Esophagus muscularis mucosa (tissue), 4 donors: Measurements from ENCODE around the gene ASAP3. TPM values are rescaled to one million over a fixed set of nuclear protein-coding genes. Genes with fewer than 3 reads are reported as not detected.

Source experiments
- DNase-seq: peaks from one replicate; pipeline ENCODE4 v3.0.0-alpha.2; 2017; ENCODE audit errors: extremely low spot score
- H3K27ac ChIP-seq, 4 donors: fragments of 200-600 bp; sonication (generic); replicated peaks in 1 of 4; 1 replicate in 3 of 4; 2 replicates in 1 of 4; pipeline ENCODE4 v1.5.1; 2016 to 2019; ENCODE audit warnings: mild to moderate bottlenecking in 1 of 4
- H3K27me3 ChIP-seq, 4 donors: fragments of 200-600 bp; sonication (generic); one replicate each; pipeline versions ENCODE4 v1.5.1 to v1.6.0; 2016 to 2019
- H3K36me3 ChIP-seq, 4 donors: fragments of 200-600 bp; sonication (generic); one replicate each; pipeline ENCODE4 v1.5.1; 2016 to 2019
- H3K4me1 ChIP-seq, 4 donors: fragments of 200-600 bp; sonication (generic); one replicate each; pipeline ENCODE4 v1.5.1; 2016 to 2019
- H3K4me3 ChIP-seq, 4 donors: fragments of 200-600 bp; sonication (generic); 1 replicate in 2 of 4; 2 replicates in 2 of 4; pipeline ENCODE4 v1.5.1; 2016 to 2019; ENCODE audit warnings: mild to moderate bottlenecking in 4 of 4, moderate library complexity in 1 of 4
- H3K9me3 ChIP-seq, 4 donors: fragments of 200-600 bp; sonication (generic); 1 replicate in 3 of 4; 2 replicates in 1 of 4; pipeline ENCODE4 v1.5.1; 2016 to 2019
- CTCF ChIP-seq, 3 experiments: fragments of 200-600 bp in 2 of 3; fragments of 450-650 bp in 1 of 3; sonication (generic) in 2 of 3; IDR thresholded peaks; one replicate each; pipeline ENCODE4 v1.5.1; 2017 to 2019; ENCODE audit warnings: antibody characterized with exemption in 3 of 3, mild to moderate bottlenecking in 2 of 3, moderate library complexity in 1 of 3
- EP300 ChIP-seq: sonication (generic); formaldehyde crosslinking; IDR thresholded peaks from one replicate; pipeline ENCODE4 v1.6.1; 2017; ENCODE audit warnings: antibody characterized with exemption
- POLR2A ChIP-seq: fragments of 450-650 bp; IDR thresholded peaks from one replicate; pipeline ENCODE4 v1.6.1; 2017; ENCODE audit warnings: antibody characterized with exemption, moderate library complexity, mild to moderate bottlenecking, low read depth
- POLR2AphosphoS5 ChIP-seq, 2 donors: sonication (generic); formaldehyde crosslinking; IDR thresholded peaks; one replicate each; pipeline ENCODE4 v1.6.1; 2017; ENCODE audit warnings: antibody characterized with exemption in 2 of 2
- WGBS: methylation state at CpG from one replicate; pipeline ENCODE4 v1.1.5; 2018; 5-methylcytosine and 5-hydroxymethylcytosine counted together
- intact Hi-C: fragments of 100-400 bp; cut with DNase I; formaldehyde crosslinking; loops from one replicate; pipeline ENCODE4 v1.15.1; 2023
- total RNA-seq, 4 donors: library from RNA; depleted of rRNA; stranded (reverse); fragments of >200 nt; gene quantifications; one replicate each; pipeline versions ENCODE4 v1.1.0 to v1.2.1, GENCODE V29; 2016

ASAP3 gene
- total RNA-seq, 4 donors from 2014 or later, result 25.3 to 32.8 (median 27.9) TPM

GRCh38 chr1:23473037-23473800 lies 10.8 kb downstream of the ASAP3 start:
- WGBS, result 77% methylated on average over 6 of the region's 6 CpGs
- H3K4me1 ChIP-seq, result peaks cover 45 to 73% (median 61%) of the 10 kb centered on the region in 4 donors

GRCh38 chr1:23472351-23473036 lies 11.5 kb downstream of the ASAP3 start:
- Histone ChIP-seq H3K9me3 (no peaks in the 10 kb centered on the region), H3K36me3 (no peaks in the 10 kb centered on the region), H3K4me3 (no peak overlapping the region), H3K27me3 (no peaks in the 10 kb centered on the region), H3K27ac (peak overlapping the region; percentile 2 to 63 (median 20)), H3K4me1 (peaks cover 44 to 69% (median 61%) of the 10 kb centered on the region in 4 donors)
- no peak for TF ChIP-seq POLR2AphosphoS5 (IDR thresholded peaks at IDR 0.05)
- no peak for TF ChIP-seq CTCF (IDR thresholded peaks at IDR 0.05)
- no peak for TF ChIP-seq EP300
- TF ChIP-seq POLR2A, result no peak
- intact Hi-C loops, result no loop called here
- DNase-seq, result no peak
- whole genome bisulfite sequencing, result 88% methylated on average over 5 of the region's 5 CpGs

More at GRCh38 chr1:23473037-23473800, 10.8 kb downstream of the ASAP3 start:
- Histone ChIP-seq H3K36me3 (peaks cover 0 to 3% (median 0%) of the 10 kb centered on the region in 4 donors), H3K9me3 (no peaks in the 10 kb centered on the region), H3K27ac (peak overlapping the region; percentile 5 to 58 (median 14)), H3K27me3 (no peaks in the 10 kb centered on the region), H3K4me3 (no peak overlapping the region)
- no peak for TF ChIP-seq POLR2A
- TF ChIP-seq POLR2AphosphoS5 (IDR thresholded peaks at IDR 0.05), result no peak
- no peak for TF ChIP-seq CTCF (IDR thresholded peaks at IDR 0.05)
- no peak for TF ChIP-seq EP300
- intact Hi-C loops, result no loop called here
- DNase-seq, result no peak

- H3K4me3 ChIP-seq, result no peak overlapping the region
- peaks cover 44 to 69% (median 61%) of the 10 kb centered on the region in 4 donors for H3K4me1 ChIP-seq
- H3K9me3 ChIP-seq, result no peaks in the 10 kb centered on the region
- no peak for DNase-seq
- H3K36me3 ChIP-seq, result no peaks in the 10 kb centered on the region
- intact Hi-C loops, result no loop called here
- TF ChIP-seq CTCF (IDR thresholded peaks at IDR 0.05) (no peak), POLR2A (no peak), POLR2AphosphoS5 (IDR thresholded peaks at IDR 0.05) (no peak), EP300 (no peak)
- H3K27me3 ChIP-seq, result no peaks in the 10 kb centered on the region
- H3K27ac ChIP-seq, result peak overlapping the region; percentile 2 to 63 (median 17)
- 74% methylated on average over 4 of the region's 4 CpGs for WGBS
These were observed 12.4 kb downstream of the ASAP3 start for GRCh38 chr1:23471473-23472075.

GRCh38 chr1:23470282-23471070 lies 13.5 kb downstream of the ASAP3 start:
- no peak for DNase-seq
- H3K4me1 ChIP-seq, result peaks cover 39 to 64% (median 60%) of the 10 kb centered on the region in 4 donors

More at GRCh38 chr1:23470282-23471070, 13.5 kb downstream of the ASAP3 start:
- no peaks in the 10 kb centered on the region for H3K9me3 ChIP-seq
- H3K27ac ChIP-seq, result peak overlapping the region; percentile 57 to 76 (median 60)
- no peaks in the 10 kb centered on the region for H3K27me3 ChIP-seq
- TF ChIP-seq POLR2AphosphoS5 (IDR thresholded peaks at IDR 0.05) (peak in 1 of 2 donors; percentile 44), POLR2A (no peak), EP300 (no peak)
- intact Hi-C loops, result no loop called here
- H3K4me3 ChIP-seq, result no peak overlapping the region
- 57% methylated on average over 10 of the region's 12 CpGs for WGBS
- H3K36me3 ChIP-seq, result no peaks in the 10 kb centered on the region
